GM21515 (cell line): Measurements from ENCODE around the gene TRAPPC1.

ENCODE experiments used
- ATAC-seq: cut with Tn5 transposase; IDR thresholded peaks from one replicate; pipeline ENCODE4 v1.9.1; 2021; ENCODE audit not compliant: unreplicated experiment

TRAPPC1 gene

GRCh38 chr17:7881276-7882054 is 50.3 kb downstream of the TRAPPC1 start:
- no peak for ATAC-seq
